HG02840 (cell line): Measurements from ENCODE around the gene MSH2.

ENCODE experiments used
- ATAC-seq: cut with Tn5 transposase; IDR thresholded peaks from one replicate; pipeline ENCODE4 v1.9.1; 2021; ENCODE audit warnings: mild to moderate bottlenecking, moderate library complexity, moderate number of reproducible peaks; ENCODE audit not compliant: unreplicated experiment, low FRiP score

Gene MSH2

DNA sequence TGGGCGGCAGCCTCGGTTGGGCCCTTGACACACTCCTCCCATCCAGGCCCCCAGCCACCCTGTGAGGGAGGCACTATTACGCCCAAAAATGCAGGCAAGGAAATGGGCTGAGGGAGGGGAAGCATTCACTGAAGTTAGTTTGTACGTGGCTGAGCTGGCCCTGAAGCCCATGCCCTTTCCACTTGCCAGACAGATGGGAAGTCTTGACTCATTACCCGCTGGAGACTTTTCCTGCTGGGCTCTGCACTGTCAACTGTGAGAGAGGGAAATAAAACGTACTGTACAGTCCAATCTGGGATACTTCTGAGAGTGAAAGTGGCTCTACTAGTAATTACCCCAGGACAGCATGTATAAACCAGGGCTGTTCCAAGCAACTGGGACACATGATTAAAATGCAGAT, 125.9 kb downstream of the MSH2 start:
- no peak for ATAC-seq

DNA sequence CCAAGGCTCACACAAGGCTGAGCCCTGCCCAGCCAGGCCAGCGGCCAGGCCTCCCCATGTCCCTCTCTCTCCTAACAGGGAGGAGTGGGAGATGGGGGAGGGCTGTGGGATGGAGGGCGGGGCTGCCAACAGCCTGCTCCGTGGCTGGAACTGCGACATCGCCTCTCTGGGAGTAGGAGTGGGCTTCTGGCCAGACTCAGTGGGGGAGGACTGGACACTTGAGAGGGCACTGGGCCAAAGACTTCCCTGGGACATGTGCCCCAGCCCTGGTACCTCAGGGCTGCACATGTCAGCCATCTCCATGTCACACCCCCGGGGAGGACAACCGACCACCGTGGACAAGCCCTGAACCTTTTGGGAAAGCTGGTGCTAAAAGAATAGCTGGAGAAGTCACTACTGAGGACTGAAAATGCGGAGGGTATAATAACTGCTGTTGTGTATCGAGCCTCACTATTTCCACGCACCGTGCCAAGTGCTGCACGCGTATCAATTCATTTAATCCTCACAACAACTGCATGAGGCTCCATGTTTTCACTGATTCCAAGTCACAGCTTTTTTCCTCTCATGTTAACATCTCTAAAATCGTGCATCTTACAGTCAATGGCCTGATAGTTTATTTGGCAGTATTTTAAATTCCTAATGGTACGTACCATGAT, 127.3 kb downstream of the MSH2 start:
- ATAC-seq = no peak

DNA sequence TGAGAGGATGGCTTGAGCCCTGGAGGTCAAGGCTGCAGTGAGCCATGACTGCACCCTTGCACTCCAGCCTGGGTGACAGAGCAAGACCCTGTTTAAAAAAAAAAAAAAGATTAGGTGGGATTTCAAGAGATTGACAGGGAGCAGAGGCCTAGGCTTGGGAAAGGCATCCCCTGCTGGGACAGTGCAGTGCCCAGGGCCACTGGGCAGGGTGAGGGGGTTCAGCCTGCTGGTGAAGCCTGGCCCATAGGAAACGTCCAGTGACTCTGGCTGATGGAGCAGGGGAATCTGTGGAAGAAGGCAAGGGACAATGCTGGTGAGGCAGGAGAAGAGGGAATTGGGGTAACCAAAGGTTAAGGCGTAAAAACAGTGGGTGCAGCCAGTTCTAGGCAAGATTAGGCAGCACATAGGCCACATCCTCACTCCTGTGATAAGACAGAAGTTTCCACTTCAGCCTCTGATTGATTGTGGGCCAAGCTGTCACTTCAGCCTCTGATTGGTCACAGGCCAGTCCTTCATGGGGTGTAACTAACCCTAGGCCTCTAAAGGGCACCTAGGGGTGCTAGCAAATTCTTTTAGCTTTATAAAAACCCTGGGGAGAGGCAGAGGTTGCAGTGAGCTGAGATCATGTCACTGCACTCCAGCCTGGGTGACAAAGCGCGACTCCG, 128.6 kb downstream of the MSH2 start:
- no peak for ATAC-seq
